HG02610 (cell line): ENCODE measurements around the gene FCN2.

Experiments
- ATAC-seq: cut with Tn5 transposase; IDR thresholded peaks from one replicate; pipeline ENCODE4 v1.9.1; 2021; ENCODE audit warnings: mild to moderate bottlenecking, moderate library complexity; ENCODE audit not compliant: unreplicated experiment

FCN2 gene

GRCh38 chr9:134887686-134888602, 7.3 kb downstream of the FCN2 start:
- ATAC-seq, result no peak

- ATAC-seq, result no peak
These were observed 8.1 kb downstream of the FCN2 start for GRCh38 chr9:134888603-134889190.

DNA sequence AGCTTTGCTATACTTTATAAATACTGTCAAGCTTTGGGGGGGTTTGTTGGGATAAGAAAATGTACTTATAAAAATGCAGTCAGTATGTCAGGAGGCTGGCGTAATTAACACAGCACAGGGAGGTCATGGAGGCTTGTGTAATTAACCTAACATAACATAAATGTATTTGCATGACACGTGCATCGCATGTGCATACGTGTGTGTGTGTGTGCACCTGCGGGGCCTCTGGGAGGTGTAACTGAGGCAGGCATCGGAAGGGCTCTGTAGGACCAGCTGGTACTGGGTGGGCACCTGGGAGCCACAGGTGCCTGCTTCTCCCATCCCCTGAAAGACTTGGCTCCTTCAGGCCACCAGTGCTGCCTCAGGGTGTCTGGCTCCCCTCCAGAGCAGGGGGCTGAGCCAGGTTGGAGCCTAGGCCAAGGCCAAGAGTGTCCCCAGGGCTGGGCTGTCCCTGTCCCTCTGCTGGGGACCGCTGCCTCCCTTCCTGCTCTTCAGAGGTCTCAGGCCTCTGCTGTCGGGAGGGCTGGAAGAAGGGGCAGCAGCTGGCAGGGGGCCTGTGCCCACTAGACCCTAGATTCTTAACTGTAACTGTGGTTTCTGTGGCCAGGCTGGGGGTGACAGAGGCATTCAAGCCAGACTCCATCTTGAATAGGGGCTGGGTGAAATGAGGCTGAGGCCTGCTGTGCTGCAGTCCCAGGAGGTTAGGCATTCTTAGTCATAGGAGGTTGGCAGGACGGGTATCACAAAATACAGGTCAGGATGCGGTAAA, 9.0 kb downstream of the FCN2 start:
- no peak for ATAC-seq

- no peak for ATAC-seq
These were observed 9.5 kb downstream of the FCN2 start for GRCh38 chr9:134890155-134890495.

- ATAC-seq, result no peak
These were observed 10.4 kb downstream of the FCN2 start for GRCh38 chr9:134891053-134891452.

DNA sequence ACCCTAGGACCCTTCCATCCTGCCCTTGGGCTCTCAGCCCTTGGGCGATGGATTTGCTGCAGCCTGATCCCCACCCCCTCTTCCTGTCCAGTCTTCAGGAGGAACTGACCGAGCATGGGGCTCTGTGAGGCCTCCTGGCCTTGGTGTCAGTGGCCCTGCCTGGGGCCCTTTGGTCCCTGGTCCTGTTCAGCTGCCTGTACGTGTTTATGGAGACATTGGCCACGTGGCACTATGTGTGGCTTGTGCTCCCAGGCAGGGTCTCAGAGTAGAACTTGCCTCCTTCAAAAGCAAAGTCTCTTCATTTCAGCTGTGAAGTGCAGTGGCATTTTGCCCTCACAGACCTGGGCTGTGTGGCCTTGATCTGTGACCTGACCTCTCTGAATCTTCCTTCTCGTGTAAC, 11.1 kb downstream of the FCN2 start:
- no peak for ATAC-seq

GRCh38 chr9:134892221-134892620, 11.6 kb downstream of the FCN2 start:
- no peak for ATAC-seq

GRCh38 chr9:134892820-134893420, 12.3 kb downstream of the FCN2 start:
- ATAC-seq, result no peak

GRCh38 chr9:134894136-134894860, 13.7 kb downstream of the FCN2 start:
- no peak for ATAC-seq

DNA sequence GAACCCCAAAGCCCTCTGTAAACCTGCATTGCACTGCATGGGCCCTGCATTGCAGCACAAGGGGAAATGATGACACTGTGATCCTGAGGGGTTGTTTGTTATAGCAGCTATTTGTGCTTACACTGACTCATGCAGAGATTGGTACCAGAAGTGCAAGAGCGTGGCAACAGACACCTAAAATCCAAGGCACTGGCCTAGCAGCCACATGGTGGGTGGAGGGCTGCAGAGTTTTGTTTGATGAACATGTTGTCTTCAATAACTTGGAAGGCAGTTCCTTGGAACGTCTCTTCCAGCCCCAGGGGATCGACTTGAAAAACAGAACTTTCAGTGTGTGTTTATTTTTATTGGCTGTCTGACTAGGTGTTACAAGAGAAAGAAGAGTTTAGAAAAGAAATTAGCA, 14.5 kb downstream of the FCN2 start:
- ATAC-seq, result no peak

DNA sequence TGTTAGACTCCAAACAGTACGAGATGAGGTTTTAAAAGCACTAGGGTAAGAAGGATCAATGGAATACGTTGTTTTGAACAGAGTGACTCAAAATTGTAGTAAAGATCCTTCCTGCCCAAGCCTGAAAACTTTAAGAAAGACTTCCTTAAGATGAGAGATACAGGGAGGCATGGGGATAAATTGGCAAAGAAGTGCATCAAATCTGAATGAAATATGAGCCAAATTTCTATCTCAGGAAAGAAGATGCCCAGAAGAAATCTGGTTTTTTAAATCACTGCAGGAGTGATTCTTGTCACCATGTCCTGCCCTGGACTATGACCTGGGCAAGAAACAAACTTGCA, 14.9 kb downstream of the FCN2 start:
- ATAC-seq, result no peak

DNA sequence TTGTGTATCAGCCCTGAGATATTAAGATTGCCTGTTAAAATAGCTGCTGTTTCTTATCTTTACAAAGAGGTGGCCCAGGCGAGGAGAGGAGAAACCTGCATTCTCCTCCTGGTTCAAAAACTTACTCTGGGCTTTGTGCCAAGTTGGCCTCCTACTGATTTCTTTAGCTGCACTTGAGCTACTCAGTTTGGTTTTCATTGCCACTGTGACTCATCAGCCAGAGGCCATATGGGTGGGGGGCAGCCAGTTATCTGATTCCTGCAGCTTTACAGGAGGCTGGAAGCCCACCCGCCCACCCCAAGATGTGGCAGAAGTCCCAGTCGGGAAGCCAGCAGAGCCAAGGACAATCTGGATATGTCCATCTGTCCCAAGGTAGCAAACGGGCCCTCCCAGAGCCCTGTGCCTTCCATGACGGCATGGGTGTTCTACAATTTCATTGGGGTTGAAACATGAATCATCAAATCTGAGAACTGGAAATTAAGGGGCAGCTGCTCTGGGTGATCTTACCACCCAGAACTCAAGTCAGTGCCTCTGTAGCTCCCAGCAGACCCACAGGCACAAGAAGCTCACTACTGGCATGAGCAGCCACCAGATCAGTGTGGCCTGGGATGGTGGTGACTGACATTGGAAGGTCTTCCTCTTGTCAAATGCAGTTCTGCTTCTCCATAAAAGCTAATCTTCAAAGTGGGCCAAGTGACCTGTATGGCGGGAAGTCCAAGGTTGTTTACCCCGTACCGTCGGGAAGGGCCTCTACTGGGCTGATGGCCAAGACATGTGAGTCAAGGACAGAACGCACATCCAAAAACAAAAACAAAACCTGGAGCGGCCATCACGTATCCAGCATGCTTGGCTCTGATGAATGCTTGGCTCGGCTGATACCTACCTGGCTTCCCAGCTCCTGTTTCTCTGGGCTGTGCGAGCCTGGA, 15.6 kb downstream of the FCN2 start:
- no peak for ATAC-seq

GRCh38 chr9:134896834-134897583, 16.4 kb downstream of the FCN2 start:
- ATAC-seq, result no peak

DNA sequence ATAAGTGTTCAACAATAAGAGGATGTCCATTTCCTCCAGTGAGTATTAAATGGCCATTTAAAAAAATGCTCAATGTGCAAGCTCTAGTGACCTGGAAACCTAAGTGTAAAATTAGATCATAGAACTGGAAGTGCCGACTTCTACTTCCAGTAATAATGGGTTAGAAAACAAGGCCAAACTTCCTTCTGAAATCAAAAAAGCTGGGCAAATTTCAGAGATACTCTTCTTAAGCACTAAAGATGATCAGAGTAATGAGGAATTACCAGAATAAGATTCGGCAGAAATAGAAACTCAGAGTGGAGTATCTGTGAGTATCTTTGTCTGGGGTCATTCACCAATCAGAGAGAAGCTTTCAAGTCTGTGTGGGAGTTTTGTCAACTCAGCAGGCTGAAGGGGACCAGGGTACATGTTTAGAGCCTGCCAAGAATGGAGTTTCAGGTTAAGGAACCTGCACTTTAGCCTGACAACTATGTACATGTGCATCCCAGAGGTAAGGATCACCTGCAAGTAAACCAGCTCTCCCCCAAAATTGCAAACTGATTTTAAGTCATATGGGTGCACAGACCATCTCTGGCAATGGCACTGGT, 17.1 kb downstream of the FCN2 start:
- ATAC-seq, result no peak

DNA sequence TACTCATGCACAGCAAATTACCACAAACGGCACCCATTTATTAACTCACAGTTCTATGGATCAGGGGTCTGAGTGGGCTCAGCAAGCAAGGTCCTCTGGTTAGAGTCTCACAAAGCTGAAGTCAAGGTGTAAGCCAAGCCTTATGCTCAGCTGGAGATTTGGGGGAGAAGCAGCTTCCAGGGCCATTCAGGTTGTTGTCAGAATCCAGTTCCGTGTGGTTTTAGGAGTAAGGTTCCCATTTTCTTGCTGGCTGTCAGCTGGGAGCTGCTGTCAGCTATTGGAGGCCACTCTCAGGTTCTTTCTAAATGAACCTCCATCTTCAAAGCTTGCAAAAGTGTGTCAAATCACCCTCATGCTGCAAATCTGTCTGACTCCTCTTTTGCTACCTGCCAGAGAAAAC, 17.7 kb downstream of the FCN2 start:
- no peak for ATAC-seq

GRCh38 chr9:134899168-134899567, 18.6 kb downstream of the FCN2 start:
- no peak for ATAC-seq

- ATAC-seq, result no peak
These were observed 19.2 kb downstream of the FCN2 start for GRCh38 chr9:134899818-134900217.

GRCh38 chr9:134902936-134903335, 22.3 kb downstream of the FCN2 start:
- ATAC-seq, result no peak
